RPMI7951 (cell line): ENCODE results near the gene OSBPL8. TPM values are rescaled to one million over a fixed set of nuclear protein-coding genes. Genes with fewer than 3 reads are reported as not detected.
A peak's percentile ranks its signal among the peaks of the same experiment; 100 is the strongest.

Experiments
- DNase-seq: peaks from one replicate; pipeline ENCODE4 v3.0.0-alpha.2; 2012; ENCODE audit warnings: low read depth
- total RNA-seq: library from RNA; depleted of rRNA; stranded (reverse); fragments of >200 nt; shearing (Covaris generic); gene quantifications from 2 replicates; pipeline ENCODE4 v1.2.3, GENCODE V29; 2014

Gene OSBPL8
- total RNA-seq, 1 experiment from 2014 or later, result 55.9 TPM

DNA sequence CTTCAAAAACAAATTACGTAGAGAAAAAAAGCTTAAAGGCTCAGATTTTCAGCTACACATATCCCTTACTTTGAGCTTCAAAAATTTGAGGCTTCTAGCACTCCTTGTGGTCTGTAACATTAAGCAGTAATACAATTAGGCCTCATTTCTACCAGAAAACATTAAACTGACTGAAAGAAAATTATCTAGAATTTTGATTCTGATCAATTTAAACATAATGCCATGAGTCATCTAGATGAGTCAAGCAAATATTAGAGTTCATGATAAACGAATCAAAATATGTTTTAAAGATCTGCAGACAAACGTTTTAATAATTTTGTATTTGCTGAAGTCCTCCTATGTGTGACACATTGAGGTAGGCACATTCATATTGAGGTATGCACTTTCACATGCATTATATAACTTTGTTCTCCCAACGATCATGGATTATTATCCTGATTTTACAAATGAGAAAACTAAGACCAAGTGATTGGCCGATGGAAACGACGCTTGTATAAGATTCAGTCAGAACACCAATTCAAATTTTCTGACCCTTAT is 4.3 kb downstream of the OSBPL8 start:
- DNase-seq, result no peak

DNA sequence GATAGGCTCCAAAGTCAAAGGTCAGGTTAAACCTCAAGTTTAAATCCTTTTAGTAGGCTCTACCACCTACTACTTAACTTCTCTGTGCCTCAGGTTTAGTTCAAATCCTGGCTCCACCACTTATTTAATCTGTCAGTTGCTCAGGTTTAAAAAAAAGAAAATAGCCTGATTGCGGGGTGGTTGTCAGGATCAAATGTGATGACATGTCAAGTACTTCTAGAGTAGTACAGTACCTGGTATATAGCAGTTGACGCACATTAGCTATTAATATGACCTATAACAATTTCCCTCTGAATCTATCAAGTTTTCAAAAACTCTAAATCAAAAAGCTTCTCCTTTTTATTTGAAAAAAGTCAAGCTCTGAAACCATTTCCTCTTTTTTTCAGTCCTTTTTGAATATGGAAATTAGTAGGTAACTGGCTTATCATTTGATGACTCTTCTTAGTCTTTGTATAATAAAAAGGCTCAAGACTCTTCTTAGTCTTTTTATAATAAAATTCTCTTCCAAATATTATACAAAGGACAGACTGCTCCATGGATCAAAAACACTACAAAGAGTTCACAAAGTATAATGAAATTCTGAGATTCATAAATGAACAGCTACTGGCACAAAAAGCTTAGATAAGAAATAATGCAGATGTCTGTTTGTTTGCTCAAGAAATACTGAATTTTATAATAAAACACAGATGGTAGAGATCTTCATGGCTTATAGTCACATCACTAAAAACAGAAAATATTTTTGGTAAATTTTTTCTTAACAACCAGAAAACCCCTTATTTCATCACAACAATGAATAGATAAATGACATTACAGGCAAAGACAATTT is 5.0 kb downstream of the OSBPL8 start:
- DNase-seq, result no peak

DNA sequence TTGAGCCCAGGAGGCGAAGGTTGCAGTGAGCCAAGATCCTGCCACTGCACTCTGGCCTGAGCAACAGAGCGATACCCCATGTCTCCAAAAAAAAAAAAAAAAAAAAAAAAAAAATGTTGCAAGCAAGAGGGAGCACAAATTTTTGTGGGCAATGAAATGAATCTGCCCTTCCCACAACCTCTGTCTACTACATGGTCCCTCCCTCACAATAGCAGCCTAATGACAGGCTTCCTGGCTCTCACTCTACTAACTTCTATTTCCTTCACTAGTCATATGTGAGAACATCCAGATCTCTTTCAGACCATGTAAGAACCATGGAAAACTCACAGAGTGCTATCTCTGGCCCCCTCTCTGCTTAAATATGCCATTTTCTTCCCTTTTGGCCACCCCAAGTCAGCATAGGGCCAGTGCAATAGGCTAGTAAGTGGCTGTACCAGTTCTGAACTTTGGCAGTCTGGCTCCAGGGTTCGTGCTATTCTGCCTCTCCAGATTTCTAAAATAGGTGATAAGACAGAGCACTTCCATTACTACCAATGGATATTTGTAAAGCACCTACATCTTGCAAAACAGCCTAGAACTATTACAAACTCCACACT is 7.1 kb downstream of the OSBPL8 start:
- no peak for DNase-seq

DNA sequence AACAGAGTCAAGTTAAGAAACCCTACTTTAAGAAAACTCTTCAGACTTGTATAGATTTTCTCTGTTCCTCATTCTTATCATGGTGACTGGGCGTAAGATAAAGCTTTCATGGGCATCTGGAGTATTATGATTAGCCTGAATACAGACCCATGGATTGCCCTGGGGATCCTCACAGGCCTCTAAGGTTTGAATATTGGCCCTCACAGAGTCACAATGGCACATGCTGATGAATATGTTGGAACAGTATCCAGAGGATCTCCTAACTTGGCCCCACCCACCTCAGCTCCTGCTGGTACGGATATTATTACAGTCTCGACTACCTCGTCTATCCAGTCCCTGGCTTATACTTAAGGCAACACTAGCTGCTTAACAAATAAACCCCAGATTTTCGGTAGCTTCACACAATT is 8.1 kb downstream of the OSBPL8 start:
- no peak for DNase-seq

DNA sequence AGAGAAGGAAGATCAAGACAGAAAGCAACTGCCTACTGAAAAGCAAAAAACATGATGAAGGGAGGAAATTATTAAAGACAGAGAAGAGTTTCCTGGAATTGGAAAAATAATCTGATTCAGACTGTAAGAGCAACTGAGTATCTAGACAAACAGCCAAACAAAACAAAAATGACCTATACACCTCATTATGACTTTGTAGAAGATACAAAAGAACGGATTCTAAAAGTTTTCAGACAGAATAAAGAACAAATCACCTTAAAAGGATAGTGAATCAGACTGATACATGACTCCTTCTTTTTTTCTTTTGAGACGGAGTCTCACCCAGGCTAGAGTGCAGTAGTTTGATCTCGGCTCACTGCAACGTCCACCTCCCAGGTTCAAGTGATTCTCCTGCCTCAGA is 10.4 kb downstream of the OSBPL8 start:
- no peak for DNase-seq

DNA sequence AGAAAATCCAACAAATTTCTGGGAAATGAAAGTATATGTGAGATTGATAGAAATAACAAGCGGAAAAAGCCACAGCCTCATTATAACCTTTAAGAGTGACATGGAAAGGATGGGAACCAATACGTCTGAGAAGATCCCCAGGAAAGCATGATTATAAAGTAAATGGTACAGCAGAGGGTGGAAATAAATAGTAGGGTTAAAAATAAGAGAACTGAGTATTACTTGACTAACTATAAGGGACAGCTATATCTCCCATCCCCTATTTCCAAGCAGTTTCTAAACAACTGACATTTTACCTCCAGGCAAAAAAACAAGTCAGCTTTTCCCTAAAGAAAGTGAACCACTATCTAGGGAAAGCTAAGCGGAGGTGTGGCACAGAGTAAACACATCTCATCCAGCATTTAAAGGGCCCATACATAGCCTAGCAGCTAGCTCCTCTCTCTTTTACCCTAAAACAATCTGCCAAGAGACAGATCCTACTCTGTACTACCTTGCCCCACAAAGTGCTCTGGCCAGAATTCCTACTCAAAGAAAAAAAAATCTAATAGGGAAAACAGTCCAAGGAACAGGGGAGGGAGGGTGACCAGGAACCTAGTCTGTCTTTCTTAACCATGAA is 11.2 kb downstream of the OSBPL8 start:
- DNase-seq, result peak; percentile 13

DNA sequence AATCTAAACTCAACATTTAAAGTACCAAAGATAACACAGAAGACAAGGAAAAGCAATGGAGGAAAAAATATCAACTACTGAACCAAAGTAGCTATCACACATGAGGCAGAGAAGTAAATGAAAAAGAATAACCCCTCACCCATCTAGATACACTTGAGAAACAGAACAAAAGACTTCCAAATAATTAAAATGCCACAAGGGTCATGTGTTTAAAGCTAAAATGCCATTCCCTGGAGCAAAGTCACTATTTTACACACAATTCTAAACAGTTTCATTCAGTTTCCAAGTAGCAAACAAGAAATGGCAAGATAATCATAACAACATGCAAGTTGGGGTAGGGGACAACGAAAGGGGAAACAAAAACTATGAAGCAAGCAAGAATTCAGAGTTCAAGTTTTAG is 12.0 kb downstream of the OSBPL8 start:
- no peak for DNase-seq

DNA sequence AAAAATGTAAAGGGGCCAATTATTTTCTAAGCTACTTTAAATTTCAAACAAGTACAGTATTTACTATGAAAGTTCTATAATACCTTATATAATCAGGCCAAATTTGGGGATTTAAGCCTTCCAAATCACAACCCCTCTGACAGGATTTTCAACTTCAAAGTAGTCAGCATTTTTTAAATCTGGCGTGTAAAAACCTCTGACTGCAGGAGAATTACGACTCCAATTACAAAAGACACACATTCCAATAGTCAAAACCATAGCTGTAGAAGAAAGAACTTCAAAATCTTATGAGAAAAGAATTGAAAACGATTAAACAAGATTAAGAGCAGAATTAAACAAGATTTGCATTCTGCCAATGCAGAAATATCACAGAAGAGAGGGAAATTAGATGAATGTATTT is 12.7 kb downstream of the OSBPL8 start:
- no peak for DNase-seq

DNA sequence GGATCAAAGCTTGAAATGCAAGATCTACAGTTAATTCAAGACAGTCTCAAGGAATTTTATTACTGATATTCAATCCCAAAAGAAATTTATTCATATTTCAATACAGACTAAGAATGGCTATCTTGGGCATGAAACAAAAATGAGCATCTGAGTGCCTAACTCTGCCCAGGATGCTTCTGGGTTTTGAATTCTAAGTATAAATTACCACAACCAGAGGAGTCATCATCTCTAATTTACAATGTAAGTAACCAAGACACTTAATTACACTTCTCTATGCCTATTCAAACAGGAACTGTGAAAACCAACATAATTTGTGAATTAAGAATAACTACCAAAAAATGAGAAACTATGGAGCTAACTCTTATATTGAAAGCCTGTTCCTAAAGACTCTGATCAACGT is 14.1 kb downstream of the OSBPL8 start:
- DNase-seq, result no peak

DNA sequence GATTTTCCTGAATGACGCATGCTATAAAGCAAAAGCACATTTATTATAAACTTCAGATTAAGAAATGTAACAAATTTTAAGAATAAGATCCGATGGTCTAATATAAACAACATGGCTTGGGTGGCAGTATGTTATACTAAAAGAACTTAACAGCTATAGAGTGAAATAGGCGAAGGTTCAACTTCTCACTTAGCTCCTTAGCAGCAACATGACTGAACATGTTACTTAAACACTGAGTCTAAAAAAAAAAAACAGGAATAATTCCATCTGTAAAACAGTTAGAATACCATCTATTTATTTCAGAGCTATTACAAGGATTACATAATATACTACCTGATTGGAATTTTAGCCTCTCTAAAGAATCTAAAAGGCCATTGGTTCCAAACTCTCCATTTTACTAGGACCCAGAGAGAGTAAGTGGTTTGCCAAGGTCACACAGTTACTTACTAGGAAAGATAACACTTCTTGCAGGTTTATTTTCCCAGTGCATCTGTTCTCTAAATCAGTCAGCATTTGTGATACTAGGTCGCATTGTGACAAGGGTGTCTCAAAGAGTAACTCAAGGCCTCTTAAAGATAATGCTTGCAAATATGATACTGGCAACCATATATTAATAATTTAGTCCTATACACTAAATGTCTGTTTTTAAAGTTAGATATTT is 14.8 kb downstream of the OSBPL8 start:
- no peak for DNase-seq

DNA sequence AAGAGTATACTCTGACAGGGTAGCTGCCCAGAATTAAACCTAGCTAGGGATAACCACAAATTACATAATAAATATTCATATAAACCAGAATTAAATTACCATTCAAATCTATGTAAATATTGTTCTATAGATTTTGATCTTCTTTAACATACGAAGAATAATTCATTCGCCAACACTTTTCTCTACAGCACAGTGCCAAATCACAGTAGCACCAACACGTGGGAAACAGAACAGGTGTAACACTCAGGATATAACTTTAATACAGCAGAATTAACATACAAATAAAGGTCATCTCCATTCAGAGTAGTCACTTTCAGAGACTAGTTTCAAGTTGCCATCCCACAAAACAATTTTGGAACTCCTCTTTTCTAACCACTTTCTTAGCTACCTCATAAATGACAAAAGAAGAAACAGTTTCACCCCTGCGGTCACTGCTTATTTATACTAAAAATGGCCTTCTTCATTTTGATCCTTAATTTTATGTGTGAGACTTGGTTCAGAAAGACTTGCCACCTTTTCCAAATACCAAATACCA is 15.7 kb downstream of the OSBPL8 start:
- DNase-seq, result no peak

DNA sequence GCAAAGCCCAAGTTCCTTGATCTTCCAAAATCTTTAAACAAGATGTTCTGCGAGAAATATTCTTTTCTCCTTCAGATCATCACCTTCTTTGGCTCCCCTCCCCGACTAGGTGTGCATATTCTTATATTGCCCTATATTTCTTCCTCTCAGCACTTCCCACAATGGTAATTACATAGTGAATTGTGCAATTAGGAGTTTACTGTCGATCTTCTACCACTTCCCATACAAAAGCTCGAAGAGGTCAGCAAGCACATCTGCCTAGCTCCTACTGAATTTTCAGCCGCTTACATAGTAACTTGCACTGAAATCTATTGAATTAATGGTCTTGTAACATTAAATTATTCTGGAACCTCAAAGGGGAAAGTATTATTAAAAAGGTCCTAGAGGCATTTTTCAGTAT is 16.7 kb downstream of the OSBPL8 start:
- no peak for DNase-seq

DNA sequence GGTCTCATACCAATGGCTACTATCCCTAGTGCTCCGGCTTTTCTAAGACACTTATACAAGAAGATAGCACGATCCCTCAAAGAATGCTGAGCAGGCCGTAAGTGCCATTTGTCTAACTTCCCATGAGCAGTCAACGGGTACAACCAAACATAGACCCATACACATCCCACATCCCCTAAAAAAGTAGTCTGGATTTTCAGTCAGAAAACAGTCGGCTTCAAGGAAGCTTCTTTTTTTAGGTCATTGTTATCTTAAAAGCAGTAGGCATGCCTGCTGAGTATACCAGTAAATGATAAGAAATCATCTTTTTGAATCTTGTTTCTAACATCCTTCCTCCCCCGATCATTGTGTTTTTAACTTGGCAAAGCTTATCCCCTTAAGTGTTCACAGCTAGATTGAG is 19.8 kb downstream of the OSBPL8 start:
- no peak for DNase-seq

DNA sequence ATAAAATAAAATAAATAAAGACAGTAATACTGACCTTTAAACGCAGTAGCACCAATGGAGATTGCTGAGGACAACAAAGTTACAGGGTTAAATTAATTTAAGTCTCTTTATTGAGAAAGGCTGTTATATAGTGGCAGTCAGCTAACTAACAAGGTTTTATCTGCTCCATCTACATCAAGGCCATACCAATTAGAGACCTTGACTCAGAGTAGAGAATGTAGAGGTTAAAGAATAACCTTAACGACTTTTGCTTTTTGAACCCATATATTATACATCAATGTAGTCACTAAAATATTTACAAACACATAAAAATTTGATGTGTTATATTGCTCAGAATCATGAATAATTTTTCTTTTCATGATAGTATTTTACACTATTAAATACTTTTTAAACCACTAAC is 21.6 kb downstream of the OSBPL8 start:
- DNase-seq, result no peak

DNA sequence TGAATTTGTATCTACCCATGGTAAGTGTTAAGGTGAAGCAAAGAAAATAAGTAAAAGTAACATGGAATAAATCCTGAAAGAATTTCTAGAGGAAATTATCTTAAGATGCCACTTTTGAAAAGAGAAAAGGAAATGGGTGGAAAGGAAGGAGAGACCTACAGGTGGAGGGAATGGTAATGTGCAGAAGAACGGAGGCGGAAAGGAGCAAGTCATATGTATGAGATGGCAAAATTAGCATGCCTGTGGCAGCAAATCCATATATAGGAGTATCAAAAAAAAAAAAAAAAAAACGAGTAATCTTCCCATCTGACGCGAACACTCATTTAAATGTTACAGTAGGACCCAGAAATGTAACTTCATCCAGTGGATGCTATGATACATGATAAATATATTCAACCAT is 23.0 kb downstream of the OSBPL8 start:
- no peak for DNase-seq

DNA sequence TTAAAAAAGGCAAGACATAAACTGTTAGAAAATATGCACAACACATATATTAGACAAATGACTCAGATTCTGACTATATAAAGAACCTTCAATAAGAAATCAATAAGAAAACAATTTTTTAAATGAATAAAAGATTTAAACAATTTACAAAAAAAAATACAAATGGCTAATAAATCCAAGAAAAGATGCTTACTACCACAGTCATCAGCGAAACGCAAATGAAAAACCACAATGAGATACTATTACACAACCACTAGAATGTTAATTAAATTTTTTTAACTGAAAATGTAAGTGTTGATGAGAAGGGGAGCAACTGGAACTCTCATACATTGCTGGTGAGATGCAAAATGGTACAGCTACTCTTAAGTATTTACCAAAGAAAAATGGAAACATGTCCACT is 24.4 kb downstream of the OSBPL8 start:
- DNase-seq, result no peak

DNA sequence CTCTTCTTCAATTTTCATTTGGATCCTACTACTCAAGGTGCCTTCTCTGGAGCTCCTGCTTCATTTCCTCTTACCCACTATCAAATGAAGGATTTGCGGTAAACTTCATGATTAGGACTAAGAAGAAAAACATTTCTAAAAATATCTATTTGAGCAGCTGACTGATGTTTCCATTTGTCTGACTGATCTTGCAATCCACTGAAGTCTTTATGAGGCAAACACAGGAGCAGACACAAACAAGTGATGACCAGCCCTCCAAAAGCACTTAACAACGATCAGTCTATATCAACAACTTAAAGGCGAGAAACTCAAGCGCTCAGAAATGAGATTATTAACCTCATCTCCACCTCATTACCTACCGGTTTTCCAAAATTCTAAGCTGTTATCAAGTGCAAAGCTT is 26.2 kb downstream of the OSBPL8 start:
- DNase-seq, result peak; percentile 4

DNA sequence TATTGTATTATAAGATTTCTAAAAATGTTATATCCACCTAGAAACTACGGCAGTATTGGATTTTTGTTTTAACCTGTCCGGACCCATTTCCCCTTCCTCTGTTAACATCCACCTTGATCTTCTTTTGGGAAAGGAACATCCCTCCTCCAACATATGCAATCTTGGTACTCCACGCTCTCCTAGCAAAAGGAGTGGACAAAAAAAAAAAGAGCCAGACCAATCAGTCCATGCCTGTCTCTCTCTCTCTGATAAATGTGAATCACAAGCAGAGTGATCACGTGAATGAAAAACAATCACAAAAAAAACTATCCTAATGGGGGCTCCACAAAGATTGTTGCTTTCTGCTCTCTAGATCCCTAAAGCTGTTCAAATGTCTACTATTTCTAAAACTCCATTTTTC is 27.1 kb downstream of the OSBPL8 start:
- no peak for DNase-seq

DNA sequence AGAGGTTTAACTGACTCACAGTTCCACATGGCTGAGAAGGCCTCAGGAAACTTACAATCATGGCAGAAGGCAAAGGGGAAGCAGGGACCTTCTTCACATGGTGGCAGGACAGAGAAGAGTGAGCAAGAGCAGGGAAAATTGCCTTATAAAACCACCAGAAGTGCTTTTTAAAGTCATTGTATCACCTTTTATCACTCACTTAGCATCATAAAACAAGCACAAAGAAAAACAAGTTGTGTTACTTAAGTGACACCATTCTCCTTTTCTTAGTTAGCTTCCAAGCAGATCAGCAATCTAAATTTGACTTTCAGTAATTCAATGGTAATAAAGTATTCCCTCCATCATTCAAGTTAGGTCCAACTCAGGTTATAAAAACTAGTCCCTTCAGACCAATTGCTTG is 28.5 kb downstream of the OSBPL8 start:
- no peak for DNase-seq

DNA sequence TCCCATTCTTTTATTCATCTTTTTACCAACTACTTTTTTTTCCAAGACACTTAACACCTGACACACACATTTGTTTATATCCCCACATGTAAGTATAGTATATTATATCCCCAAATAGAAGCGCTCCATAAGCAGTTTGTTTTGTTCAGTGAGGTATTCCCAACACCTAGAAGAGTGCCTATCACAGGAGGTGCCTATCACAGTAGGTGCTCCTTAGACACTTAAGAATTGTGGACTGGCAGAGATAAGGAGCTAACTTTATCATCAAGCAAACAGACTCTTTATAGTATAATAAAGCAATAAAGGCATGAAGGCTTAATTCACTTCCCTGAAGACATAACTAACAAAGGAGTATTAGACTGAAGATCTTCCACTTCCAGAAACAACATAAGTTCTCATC is 29.1 kb downstream of the OSBPL8 start:
- DNase-seq, result no peak

DNA sequence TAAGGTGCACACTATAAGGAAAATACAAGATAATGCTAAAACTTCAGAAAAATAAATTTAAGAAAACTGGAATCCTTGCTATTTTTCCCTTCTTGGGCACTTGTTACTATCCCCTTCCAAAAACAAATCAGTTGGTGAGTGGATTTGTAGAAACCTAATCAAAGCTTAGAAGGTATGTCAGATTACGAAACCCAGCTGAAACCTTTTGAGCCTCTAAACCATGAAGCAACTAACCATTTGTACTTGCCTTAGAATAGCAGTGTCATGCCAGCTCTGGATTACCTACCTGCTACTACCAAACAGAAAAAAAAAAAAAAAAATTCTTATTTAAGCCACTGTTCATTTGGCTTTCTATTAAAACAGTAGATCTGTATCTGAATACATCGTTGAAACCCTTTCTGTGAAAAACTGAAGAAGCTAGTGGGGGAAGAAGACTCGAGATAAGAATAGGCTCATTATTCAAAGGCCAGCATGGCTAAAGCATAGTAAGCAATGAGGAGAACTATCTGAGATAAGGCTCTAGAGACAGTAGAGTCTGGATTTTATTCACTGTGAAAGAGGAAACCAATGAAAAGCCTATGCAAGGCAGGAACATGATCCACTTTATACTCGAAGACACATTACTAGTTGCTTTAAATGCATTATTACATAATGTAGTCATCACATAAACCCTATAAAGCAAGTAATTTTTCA is 30.2 kb downstream of the OSBPL8 start:
- no peak for DNase-seq

DNA sequence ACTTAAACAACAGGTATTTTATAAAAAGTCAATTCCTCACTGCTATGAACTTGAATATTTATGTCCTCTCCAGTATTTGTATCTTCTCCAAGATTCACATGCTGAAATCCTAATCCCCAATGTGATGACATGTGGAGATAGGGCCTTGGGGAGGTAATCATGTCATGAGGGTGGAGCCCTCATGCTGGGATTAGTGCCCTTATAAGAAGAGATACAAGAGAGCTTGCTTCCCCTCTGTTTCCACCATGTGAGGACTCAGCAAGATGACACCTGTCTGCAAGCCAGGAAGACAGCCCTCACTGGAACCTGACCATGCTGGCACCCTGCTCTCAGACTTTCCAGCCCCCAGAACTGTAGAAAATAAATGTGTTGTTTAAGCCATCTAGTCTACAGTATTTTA is 36.2 kb downstream of the OSBPL8 start:
- DNase-seq, result no peak
